ENCODE measurements around the gene RAPGEF5.

- TF ChIP-seq, protein P1, sequence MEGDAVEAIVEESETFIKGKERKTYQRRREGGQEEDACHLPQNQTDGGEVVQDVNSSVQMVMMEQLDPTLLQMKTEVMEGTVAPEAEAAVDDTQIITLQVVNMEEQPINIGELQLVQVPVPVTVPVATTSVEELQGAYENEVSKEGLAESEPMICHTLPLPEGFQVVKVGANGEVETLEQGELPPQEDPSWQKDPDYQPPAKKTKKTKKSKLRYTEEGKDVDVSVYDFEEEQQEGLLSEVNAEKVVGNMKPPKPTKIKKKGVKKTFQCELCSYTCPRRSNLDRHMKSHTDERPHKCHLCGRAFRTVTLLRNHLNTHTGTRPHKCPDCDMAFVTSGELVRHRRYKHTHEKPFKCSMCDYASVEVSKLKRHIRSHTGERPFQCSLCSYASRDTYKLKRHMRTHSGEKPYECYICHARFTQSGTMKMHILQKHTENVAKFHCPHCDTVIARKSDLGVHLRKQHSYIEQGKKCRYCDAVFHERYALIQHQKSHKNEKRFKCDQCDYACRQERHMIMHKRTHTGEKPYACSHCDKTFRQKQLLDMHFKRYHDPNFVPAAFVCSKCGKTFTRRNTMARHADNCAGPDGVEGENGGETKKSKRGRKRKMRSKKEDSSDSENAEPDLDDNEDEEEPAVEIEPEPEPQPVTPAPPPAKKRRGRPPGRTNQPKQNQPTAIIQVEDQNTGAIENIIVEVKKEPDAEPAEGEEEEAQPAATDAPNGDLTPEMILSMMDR (IDR thresholded peaks at IDR 0.05): no peak
- TF ChIP-seq POLR2AphosphoS5 (IDR thresholded peaks at IDR 0.05): no peak
These were observed 146.0 kb downstream of the RAPGEF5 start for GRCh38 chr7:22210967-22211366.

Data from esophagus muscularis mucosa (tissue), 3 donors.